Kidney (tissue), 14 donors: Measurements from ENCODE around the gene CD2AP. TPM values are rescaled to one million over a fixed set of nuclear protein-coding genes. Genes with fewer than 3 reads are reported as not detected.
A peak's percentile ranks its signal among the peaks of the same experiment; 100 is the strongest.

Experiments
- DNase-seq, 5 donors: peaks; one replicate each; pipeline ENCODE4 v3.0.0-alpha.2; 2013 to 2020
- FAIRE-seq: peaks from 2 replicates; lab custom pipeline; 2012; peaks lifted over from hg19 to GRCh38; lab: Jason Lieb, UNC
- H3K27ac ChIP-seq, 2 donors: one replicate each; pipeline ENCODE4 v1.7.0; 2013; ENCODE audit warnings: low read depth in 2 of 2, low read length in 2 of 2, inconsistent platforms in 1 of 2
- H3K27me3 ChIP-seq: one replicate; pipeline ENCODE4 v1.7.1; 2013; ENCODE audit warnings: low read length, inconsistent platforms; ENCODE audit not compliant: control insufficient read depth, insufficient read depth
- H3K36me3 ChIP-seq, 3 donors: one replicate each; pipeline versions ENCODE4 v1.7.0 to v1.7.1; 2013; ENCODE audit warnings: low read length in 3 of 3, control low read depth in 1 of 3, inconsistent platforms in 1 of 3; ENCODE audit not compliant: insufficient read depth in 3 of 3, control insufficient read depth in 2 of 3
- H3K4me1 ChIP-seq, 3 donors: one replicate each; pipeline versions ENCODE4 v1.7.0 to v1.7.1; 2013; ENCODE audit warnings: low read length in 3 of 3, inconsistent platforms in 1 of 3, low read depth in 1 of 3; ENCODE audit not compliant: control insufficient read depth in 2 of 3, insufficient read depth in 2 of 3
- H3K4me3 ChIP-seq, 3 donors: one replicate each; pipeline versions ENCODE4 v1.7.0 to v1.8.1; 2013; ENCODE audit warnings: low read length in 3 of 3, control low read depth in 1 of 3, inconsistent platforms in 1 of 3
- H3K9ac ChIP-seq, 3 donors: one replicate each; pipeline versions ENCODE4 v1.7.0 to v1.7.1; 2013; ENCODE audit warnings: low read length in 3 of 3, control low read depth in 1 of 3, inconsistent platforms in 1 of 3
- H3K9me3 ChIP-seq, 3 donors: one replicate each; pipeline versions ENCODE4 v1.7.0 to v1.7.1; 2013; ENCODE audit warnings: low read length in 3 of 3, control low read depth in 1 of 3, inconsistent platforms in 1 of 3; ENCODE audit not compliant: control insufficient read depth in 2 of 3, insufficient read depth in 1 of 3
- intact Hi-C: fragments of 100-400 bp; cut with DNase I; formaldehyde crosslinking; loops from one replicate; pipeline ENCODE4 v1.11.1; 2022
- polyA plus RNA-seq: library from polyadenylated mRNA; stranded (reverse); fragments of 350-450 nt; fragmentation: Illumina TruSeq; extraction: RNeasy Lipid Tissue Mini Kit (QIAGEN cat#74804); gene quantifications from one replicate; pipeline ENCODE4 v1.2.3, GENCODE V29; 2014; ENCODE audit warnings: low read depth, low replicate concordance; ENCODE audit not compliant: insufficient read depth
- total RNA-seq: library from RNA; stranded (reverse); fragmentation: NEBNext Ultra II Directional; extraction: Animal tissue kit (Norgen Biotek cat#: 25700); gene quantifications from one replicate; pipeline ENCODE4 v1.2.1, GENCODE V29; 2021
- TF ChIP-seq, protein P1 (sequence below): IDR thresholded peaks from 3 replicates; pipeline ENCODE4 v1.5.1; 2012; ENCODE audit warnings: mild to moderate bottlenecking, moderate library complexity, borderline replicate concordance; ENCODE audit not compliant: insufficient read depth; ENCODE audit errors: extremely low read depth
- donor health status: control.
- donor health status: control.
- donor health status: control.
- donor health status: control.
- donor health status: control.
- donor health status: DM: yes; HTN: yes; CAD: no.
- donor health status: Normal renal cell carcinoma (clear cell type).

CD2AP gene
- total and polyA plus RNA-seq, 2 donors from 2014 or later: 19.5 to 87.6 TPM

DNA sequence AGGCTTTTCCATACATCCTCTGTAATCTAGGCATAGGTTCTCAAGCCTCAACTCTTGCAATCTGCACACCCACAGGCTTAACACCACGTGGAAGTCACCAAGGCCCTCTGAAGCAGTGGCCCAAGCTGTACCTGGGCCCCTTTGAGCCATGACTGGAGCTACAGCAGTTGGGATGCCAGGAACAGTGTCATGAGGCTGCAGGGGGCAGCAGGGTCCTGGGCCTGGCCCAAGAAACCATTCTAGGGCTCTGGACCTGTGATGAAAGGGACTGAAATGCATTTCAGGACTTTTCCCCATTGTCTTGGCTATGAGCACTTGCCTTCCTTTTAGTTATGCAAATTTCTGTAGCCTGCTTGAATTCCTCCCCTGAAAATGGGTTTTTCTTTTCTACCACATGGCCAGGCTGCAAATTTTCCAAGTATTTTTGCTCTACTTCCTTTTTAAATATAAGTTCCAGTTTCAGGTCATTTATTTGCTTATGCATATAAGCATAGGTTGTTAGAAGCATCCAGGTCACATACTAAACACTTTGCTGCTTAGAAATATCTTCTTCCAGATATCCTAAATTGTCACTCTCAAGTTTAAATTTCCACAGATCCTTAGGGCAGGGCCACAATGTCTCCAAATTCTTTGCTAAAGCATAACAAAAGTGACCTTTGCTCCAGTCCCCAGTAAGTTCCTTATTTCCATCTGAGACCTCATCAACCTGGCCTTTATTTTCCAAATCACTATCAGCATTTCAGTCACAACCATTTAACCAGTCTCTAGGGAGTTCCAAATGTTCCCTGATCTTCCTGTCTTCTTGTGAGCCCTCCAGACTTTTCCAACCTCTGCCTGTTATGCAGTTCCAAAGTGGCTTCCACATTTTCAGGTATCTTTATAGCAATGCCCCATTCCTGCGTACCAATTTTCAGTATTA is 48.6 kb upstream of the CD2AP start:
- H3K9ac ChIP-seq: no peak overlapping the region
- no peaks in the 10 kb centered on the region for H3K36me3 ChIP-seq
- H3K27me3 ChIP-seq: no peaks in the 10 kb centered on the region
- peaks cover 0 to 7% (median 0%) of the 10 kb centered on the region in 3 donors for H3K9me3 ChIP-seq
- DNase-seq (no peak), FAIRE-seq (no peak)
- H3K4me1 ChIP-seq: peaks cover 0 to 4% (median 0%) of the 10 kb centered on the region in 3 donors
- TF ChIP-seq, protein P1, sequence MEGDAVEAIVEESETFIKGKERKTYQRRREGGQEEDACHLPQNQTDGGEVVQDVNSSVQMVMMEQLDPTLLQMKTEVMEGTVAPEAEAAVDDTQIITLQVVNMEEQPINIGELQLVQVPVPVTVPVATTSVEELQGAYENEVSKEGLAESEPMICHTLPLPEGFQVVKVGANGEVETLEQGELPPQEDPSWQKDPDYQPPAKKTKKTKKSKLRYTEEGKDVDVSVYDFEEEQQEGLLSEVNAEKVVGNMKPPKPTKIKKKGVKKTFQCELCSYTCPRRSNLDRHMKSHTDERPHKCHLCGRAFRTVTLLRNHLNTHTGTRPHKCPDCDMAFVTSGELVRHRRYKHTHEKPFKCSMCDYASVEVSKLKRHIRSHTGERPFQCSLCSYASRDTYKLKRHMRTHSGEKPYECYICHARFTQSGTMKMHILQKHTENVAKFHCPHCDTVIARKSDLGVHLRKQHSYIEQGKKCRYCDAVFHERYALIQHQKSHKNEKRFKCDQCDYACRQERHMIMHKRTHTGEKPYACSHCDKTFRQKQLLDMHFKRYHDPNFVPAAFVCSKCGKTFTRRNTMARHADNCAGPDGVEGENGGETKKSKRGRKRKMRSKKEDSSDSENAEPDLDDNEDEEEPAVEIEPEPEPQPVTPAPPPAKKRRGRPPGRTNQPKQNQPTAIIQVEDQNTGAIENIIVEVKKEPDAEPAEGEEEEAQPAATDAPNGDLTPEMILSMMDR: no peak
- H3K27ac ChIP-seq: no peak overlapping the region
- intact Hi-C loops: no loop called here
- H3K4me3 ChIP-seq: no peak overlapping the region

- Histone ChIP-seq H3K4me3 (no peak overlapping the region), H3K9me3 (no peaks in the 10 kb centered on the region), H3K27ac (no peak overlapping the region), H3K27me3 (no peaks in the 10 kb centered on the region), H3K9ac (no peak overlapping the region), H3K4me1 (no peaks in the 10 kb centered on the region), H3K36me3 (no peaks in the 10 kb centered on the region)
- FAIRE-seq: no peak
- intact Hi-C loops: no loop called here
- DNase-seq: peak in 2 of 5 donors; percentile 30 to 68
- TF ChIP-seq, protein P1: no peak
Measured at GRCh38 chr6:47434372-47435253, 43.0 kb upstream of the CD2AP start.

DNA sequence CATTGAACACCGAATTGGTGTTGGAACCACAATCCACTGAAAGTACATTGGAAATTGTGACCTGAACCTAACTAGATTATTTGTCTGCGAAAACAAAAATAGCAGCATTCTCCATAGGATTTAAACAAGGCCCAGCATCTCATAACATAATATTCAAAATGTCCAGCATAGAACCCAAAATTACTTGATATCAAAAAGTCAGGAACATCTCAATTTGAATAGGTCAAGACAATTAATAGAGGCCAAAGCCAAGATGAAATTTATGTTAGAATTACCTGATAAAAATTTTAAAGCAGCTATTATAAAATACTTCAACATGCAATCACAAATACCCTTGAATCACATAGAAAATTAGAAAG is 42.4 kb upstream of the CD2AP start:
- no peak for DNase-seq
- Histone ChIP-seq H3K4me3 (no peak overlapping the region), H3K27me3 (no peaks in the 10 kb centered on the region), H3K27ac (no peak overlapping the region), H3K9me3 (no peaks in the 10 kb centered on the region), H3K9ac (no peak overlapping the region), H3K4me1 (no peaks in the 10 kb centered on the region), H3K36me3 (no peaks in the 10 kb centered on the region)
- TF ChIP-seq, protein P1: no peak
- no peak for FAIRE-seq
- intact Hi-C loops: no loop called here
